Aorta (tissue), 4 donors: ENCODE measurements around the gene GEN1. TPM values are rescaled to one million over a fixed set of nuclear protein-coding genes. Genes with fewer than 3 reads are reported as not detected.

Experiments
- polyA plus RNA-seq, 2 donors: library from polyadenylated mRNA; stranded (reverse); fragments of 200-250 nt; gene quantifications; one replicate each; pipeline ENCODE4 v1.2.3, GENCODE V29; 2013
- total RNA-seq, 2 donors: library from RNA; stranded (reverse); fragmentation: NEBNext Ultra II Directional; extraction: Animal tissue kit (Norgen Biotek cat#: 25700); gene quantifications; one replicate each; pipeline ENCODE4 v1.2.1, GENCODE V29; 2021
- donor health status: healthy with polysubstance abuse.
- donor health status: Bipolar disorder and iron deficiency.
- donor health status: DM: no; HTN: no; CAD: no.
- donor health status: DM: yes; HTN: yes; CAD: no.

The GEN1 gene
- total and polyA plus RNA-seq, 4 donors = 1.2 to 5.5 (median 2.5) TPM

Other genes with a start within 250 kb of the GEN1 start
- gene RAD51AP2, start 235.7 kb upstream of the GEN1 start, total RNA-seq = not detected
- gene RAD51AP2, start 235.7 kb upstream of the GEN1 start, polyA plus RNA-seq = under 1 TPM in 1 of 2 donors, not detected in 1; 0.13 TPM
- gene VSNL1, start 213.4 kb upstream of the GEN1 start, total RNA-seq = not detected
- not detected for gene VSNL1, start 213.4 kb upstream of the GEN1 start, polyA plus RNA-seq
- gene SMC6, start 328 bp upstream of the GEN1 start, total RNA-seq = 10 to 100 TPM; 11.6 to 17.2 TPM
- gene SMC6, start 328 bp upstream of the GEN1 start, polyA plus RNA-seq = 1 to 10 TPM; 5.5 to 5.7 TPM
- not detected for gene MSGN1, start 62.3 kb downstream of the GEN1 start, total RNA-seq
- gene MSGN1, start 62.3 kb downstream of the GEN1 start, polyA plus RNA-seq = not detected
- gene KCNS3, start 124.5 kb downstream of the GEN1 start, total RNA-seq = 10 to 100 TPM in 1 of 2 donors, 1 to 10 TPM in 1; 8.8 to 13.7 TPM
- 10 to 100 TPM in 1 of 2 donors, 1 to 10 TPM in 1; 5.4 to 15.0 TPM for gene KCNS3, start 124.5 kb downstream of the GEN1 start, polyA plus RNA-seq